ENCODE measurements around the gene CPED1.

GRCh38 chr7:121062671-121063279 is 74.3 kb downstream of the CPED1 start:
- TF ChIP-seq ZNF8 (CRISPR knock-in tag; IDR thresholded peaks at IDR 0.05): no peak
- TF ChIP-seq ESRRG (CRISPR knock-in tag; IDR thresholded peaks at IDR 0.05): no peak
- TF ChIP-seq, protein P1, sequence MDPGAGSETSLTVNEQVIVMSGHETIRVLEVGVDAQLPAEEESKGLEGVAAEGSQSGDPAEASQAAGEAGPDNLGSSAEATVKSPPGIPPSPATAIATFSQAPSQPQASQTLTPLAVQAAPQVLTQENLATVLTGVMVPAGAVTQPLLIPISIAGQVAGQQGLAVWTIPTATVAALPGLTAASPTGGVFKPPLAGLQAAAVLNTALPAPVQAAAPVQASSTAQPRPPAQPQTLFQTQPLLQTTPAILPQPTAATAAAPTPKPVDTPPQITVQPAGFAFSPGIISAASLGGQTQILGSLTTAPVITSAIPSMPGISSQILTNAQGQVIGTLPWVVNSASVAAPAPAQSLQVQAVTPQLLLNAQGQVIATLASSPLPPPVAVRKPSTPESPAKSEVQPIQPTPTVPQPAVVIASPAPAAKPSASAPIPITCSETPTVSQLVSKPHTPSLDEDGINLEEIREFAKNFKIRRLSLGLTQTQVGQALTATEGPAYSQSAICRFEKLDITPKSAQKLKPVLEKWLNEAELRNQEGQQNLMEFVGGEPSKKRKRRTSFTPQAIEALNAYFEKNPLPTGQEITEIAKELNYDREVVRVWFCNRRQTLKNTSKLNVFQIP (CRISPR knock-in tag; IDR thresholded peaks at IDR 0.05; ENCODE audit: borderline replicate concordance, low read depth): no peak
- no peak for TF ChIP-seq ZC3H10 (CRISPR knock-in tag; IDR thresholded peaks at IDR 0.05)
- TF ChIP-seq ZNF565 (CRISPR knock-in tag; conservative IDR thresholded peaks at IDR 0.05; ENCODE audit: low read depth): no peak
- no peak for TF ChIP-seq SNAI2 (CRISPR knock-in tag; IDR thresholded peaks at IDR 0.05)
- no peak for TF ChIP-seq BACH2 (CRISPR knock-in tag; IDR thresholded peaks at IDR 0.05; ENCODE audit: borderline replicate concordance)
- no peak for TF ChIP-seq ARNTL (CRISPR knock-in tag; IDR thresholded peaks at IDR 0.05; ENCODE audit: borderline replicate concordance, low read depth)
- no peak for TF ChIP-seq TCF4 (CRISPR knock-in tag; IDR thresholded peaks at IDR 0.05; ENCODE audit: borderline replicate concordance)
- no peak for TF ChIP-seq ZFP30 (CRISPR knock-in tag; IDR thresholded peaks at IDR 0.05)

Data from SK-N-SH treated with all-trans-retinoic acid at 6 μM for 48 hours (cell line).